ENCODE data around the gene UNC5C. TPM values are rescaled to one million over a fixed set of nuclear protein-coding genes. Genes with fewer than 3 reads are reported as not detected.

UNC5C gene
- total RNA-seq, 1 donor from 2014 or later, result 0.70 TPM

DNA sequence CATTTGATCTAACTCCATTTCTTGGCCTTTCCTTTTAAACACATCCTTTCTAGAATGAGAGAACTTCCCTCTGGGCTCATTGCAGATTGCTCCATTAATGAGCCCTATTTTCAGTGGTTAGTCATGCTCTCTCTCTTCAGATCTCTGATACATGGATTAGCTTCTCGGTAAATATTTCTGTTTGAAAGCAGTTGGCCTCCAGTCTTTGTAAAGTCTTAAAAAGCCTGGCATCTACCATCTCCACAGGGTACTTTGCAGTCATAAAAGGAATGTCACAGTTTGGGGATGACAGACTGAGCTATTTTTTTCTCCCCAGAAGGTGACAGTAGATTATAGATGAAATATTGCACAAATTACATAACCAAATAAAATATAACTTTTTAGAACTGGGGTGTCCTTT, 72.7 kb downstream of the UNC5C start:
- H3K27ac Mint-ChIP-seq (ENCODE audit: unreplicated experiment), result no peak overlapping the region

DNA sequence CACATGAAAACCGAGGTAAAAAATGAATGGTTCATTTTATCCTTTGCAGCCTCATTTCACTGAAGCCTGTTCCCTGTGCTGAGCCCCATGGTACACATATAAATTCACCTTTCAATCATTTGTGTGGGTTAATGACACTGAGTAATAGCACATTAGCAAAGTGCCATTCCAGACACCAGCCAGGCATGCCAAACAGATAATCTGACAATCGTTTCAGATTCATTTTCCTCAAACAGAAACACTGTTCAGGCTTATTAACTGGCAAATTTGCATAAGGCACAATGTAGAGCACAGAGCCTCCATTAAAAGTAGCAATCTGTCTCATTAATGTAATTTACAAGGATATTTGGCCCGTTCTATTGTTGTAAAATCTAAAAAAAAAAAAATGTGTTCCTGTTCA, 76.2 kb downstream of the UNC5C start:
- H3K9me3 Mint-ChIP-seq (ENCODE audit: unreplicated experiment), result no peaks in the 10 kb centered on the region
- no peaks in the 10 kb centered on the region for H3K27me3 Mint-ChIP-seq (ENCODE audit: unreplicated experiment)
- no peaks in the 10 kb centered on the region for H3K36me3 Mint-ChIP-seq (ENCODE audit: unreplicated experiment)
- TF ChIP-seq, protein P1, sequence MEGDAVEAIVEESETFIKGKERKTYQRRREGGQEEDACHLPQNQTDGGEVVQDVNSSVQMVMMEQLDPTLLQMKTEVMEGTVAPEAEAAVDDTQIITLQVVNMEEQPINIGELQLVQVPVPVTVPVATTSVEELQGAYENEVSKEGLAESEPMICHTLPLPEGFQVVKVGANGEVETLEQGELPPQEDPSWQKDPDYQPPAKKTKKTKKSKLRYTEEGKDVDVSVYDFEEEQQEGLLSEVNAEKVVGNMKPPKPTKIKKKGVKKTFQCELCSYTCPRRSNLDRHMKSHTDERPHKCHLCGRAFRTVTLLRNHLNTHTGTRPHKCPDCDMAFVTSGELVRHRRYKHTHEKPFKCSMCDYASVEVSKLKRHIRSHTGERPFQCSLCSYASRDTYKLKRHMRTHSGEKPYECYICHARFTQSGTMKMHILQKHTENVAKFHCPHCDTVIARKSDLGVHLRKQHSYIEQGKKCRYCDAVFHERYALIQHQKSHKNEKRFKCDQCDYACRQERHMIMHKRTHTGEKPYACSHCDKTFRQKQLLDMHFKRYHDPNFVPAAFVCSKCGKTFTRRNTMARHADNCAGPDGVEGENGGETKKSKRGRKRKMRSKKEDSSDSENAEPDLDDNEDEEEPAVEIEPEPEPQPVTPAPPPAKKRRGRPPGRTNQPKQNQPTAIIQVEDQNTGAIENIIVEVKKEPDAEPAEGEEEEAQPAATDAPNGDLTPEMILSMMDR (IDR thresholded peaks at IDR 0.05), result no peak
- DNase-seq (ENCODE audit: extremely low spot score, unreplicated experiment), result no peak
- H3K4me1 Mint-ChIP-seq (ENCODE audit: unreplicated experiment), result no peaks in the 10 kb centered on the region
- H3K27ac Mint-ChIP-seq (ENCODE audit: unreplicated experiment), result no peak overlapping the region
- H3K4me3 Mint-ChIP-seq (ENCODE audit: unreplicated experiment), result no peak overlapping the region

More for the DNA sequence above, 72.7 kb downstream of the UNC5C start:
- TF ChIP-seq, protein P1 (IDR thresholded peaks at IDR 0.05), result no peak
- no peak overlapping the region for H3K4me3 Mint-ChIP-seq (ENCODE audit: unreplicated experiment)
- H3K4me1 Mint-ChIP-seq (ENCODE audit: unreplicated experiment), result no peaks in the 10 kb centered on the region
- no peaks in the 10 kb centered on the region for H3K9me3 Mint-ChIP-seq (ENCODE audit: unreplicated experiment)
- H3K36me3 Mint-ChIP-seq (ENCODE audit: unreplicated experiment), result no peaks in the 10 kb centered on the region
- H3K27me3 Mint-ChIP-seq (ENCODE audit: unreplicated experiment), result no peaks in the 10 kb centered on the region
- no peak for DNase-seq (ENCODE audit: extremely low spot score, unreplicated experiment)

DNA sequence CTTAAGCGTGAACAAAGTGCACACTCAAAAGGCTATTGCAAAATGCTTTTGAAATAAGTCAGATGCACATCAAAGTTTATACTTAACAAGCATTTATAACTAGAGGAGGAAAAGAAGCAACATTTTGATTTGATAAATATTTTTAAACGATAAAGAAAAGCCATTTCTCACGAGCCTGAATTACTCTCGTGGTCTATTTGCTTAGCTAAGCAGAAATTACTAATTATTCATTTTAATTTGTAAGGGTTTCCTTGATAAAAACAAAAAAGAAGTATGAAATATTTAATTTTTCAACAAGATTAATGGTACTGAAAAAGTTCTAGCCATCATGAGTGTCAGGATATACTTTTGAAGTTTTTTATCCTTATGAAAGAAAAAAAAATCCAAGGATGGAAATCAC, 78.2 kb downstream of the UNC5C start:
- DNase-seq (ENCODE audit: extremely low spot score, unreplicated experiment), result no peak
- Mint-ChIP-seq H3K4me3 (ENCODE audit: unreplicated experiment) (no peak overlapping the region), H3K36me3 (ENCODE audit: unreplicated experiment) (no peaks in the 10 kb centered on the region), H3K4me1 (ENCODE audit: unreplicated experiment) (peaks cover 3% of the 10 kb centered on the region), H3K9me3 (ENCODE audit: unreplicated experiment) (no peaks in the 10 kb centered on the region), H3K27me3 (ENCODE audit: unreplicated experiment) (no peaks in the 10 kb centered on the region), H3K27ac (ENCODE audit: unreplicated experiment) (no peak overlapping the region)
- TF ChIP-seq, protein P1 (IDR thresholded peaks at IDR 0.05), result no peak

DNA sequence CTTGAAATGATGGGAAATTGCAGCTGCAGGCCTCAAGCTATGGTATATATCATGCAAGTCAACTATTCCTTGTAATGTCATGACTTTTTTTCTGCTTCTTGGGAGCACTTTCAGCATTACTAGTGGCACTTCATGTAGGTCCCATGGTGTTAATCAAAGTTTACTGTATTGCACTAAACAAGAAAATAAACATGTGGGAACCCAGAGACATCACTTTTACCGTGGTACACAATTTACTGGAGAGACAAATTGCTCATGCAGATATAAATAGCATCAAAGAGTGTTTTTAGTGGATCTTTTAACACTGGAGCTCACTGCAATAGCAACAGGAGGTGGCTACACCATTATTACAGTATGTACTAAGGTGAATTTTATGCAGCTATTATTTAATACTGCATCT, 79.2 kb downstream of the UNC5C start:
- Mint-ChIP-seq H3K27ac (ENCODE audit: unreplicated experiment) (no peak overlapping the region), H3K36me3 (ENCODE audit: unreplicated experiment) (no peaks in the 10 kb centered on the region), H3K4me1 (ENCODE audit: unreplicated experiment) (peaks cover 14% of the 10 kb centered on the region), H3K4me3 (ENCODE audit: unreplicated experiment) (no peak overlapping the region), H3K9me3 (ENCODE audit: unreplicated experiment) (no peaks in the 10 kb centered on the region), H3K27me3 (ENCODE audit: unreplicated experiment) (no peaks in the 10 kb centered on the region)
- no peak for DNase-seq (ENCODE audit: extremely low spot score, unreplicated experiment)
- TF ChIP-seq, protein P1 (IDR thresholded peaks at IDR 0.05), result no peak

DNA sequence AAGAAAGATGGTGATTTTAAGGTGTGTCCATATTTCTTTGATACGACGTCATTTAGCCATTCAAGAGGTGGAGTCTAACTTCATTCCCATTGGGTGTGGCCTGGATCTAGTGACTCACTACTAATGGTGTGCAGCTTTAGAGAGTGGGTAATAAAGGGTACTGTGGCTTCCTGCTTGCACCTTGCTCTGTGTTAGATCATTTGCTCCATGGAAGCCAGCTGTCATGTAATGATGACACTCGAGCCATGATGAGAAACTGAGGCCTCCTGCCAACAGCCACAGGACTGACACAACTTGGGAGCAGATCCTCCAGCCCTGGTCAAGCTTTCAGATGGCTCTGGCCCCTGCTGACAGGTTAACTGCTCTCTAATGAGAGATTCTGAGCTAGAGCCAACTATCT, 82.0 kb downstream of the UNC5C start:
- H3K4me1 Mint-ChIP-seq (ENCODE audit: unreplicated experiment), result peaks cover 19% of the 10 kb centered on the region
- no peak for DNase-seq (ENCODE audit: extremely low spot score, unreplicated experiment)
- H3K27ac Mint-ChIP-seq (ENCODE audit: unreplicated experiment), result no peak overlapping the region
- no peaks in the 10 kb centered on the region for H3K9me3 Mint-ChIP-seq (ENCODE audit: unreplicated experiment)
- no peaks in the 10 kb centered on the region for H3K36me3 Mint-ChIP-seq (ENCODE audit: unreplicated experiment)
- H3K4me3 Mint-ChIP-seq (ENCODE audit: unreplicated experiment), result no peak overlapping the region
- no peaks in the 10 kb centered on the region for H3K27me3 Mint-ChIP-seq (ENCODE audit: unreplicated experiment)
- TF ChIP-seq, protein P1 (IDR thresholded peaks at IDR 0.05), result no peak

All from osteocyte (in vitro differentiated cells).